Endothelial cell of umbilical vein (primary cell): ENCODE measurements around the gene RNU7-1. TPM values are rescaled to one million over a fixed set of nuclear protein-coding genes. Genes with fewer than 3 reads are reported as not detected.

ENCODE experiments used
- BruUV-seq: library from RNA; stranded (reverse); fragments of 400-500 nt; replicated peaks from 2 replicates; lab custom pipeline; 2021; lab: Mats Ljungman, UMichigan
- CTCF ChIA-PET: fragments of 300-600, 350-600 bp; sonication (Branson Sonifier 250); formaldehyde crosslinking; loops from one replicate; lab custom pipeline; 2021; ENCODE audit warnings: antibody characterized with exemption, inconsistent platforms; lab: Charles Lee
- POLR2A ChIA-PET: fragments of 300-600, 350-600 bp; sonication (Branson Sonifier 250); formaldehyde crosslinking; loops from one replicate; lab custom pipeline; 2021; ENCODE audit warnings: antibody characterized with exemption, inconsistent platforms; lab: Charles Lee
- DNase-seq: peaks from one replicate; pipeline ENCODE4 v3.0.0-alpha.2; 2011; ENCODE audit warnings: low read depth, low spot score
- FAIRE-seq: peaks from 2 replicates; lab custom pipeline; 2011; peaks lifted over from hg19 to GRCh38; lab: Jason Lieb, UNC
- H2AFZ ChIP-seq: 2 replicates; pipeline ENCODE4 v1.6.0; 2012; ENCODE audit warnings: low read depth, low read length, control low read depth, inconsistent platforms
- H3K27ac ChIP-seq: 2 replicates; pipeline ENCODE4 v1.5.1; 2011; ENCODE audit warnings: low read depth, mild to moderate bottlenecking, control low read depth, low read length, moderate library complexity; ENCODE audit not compliant: insufficient read depth
- H3K27me3 ChIP-seq, 2 experiments: 2 replicates each; pipeline versions ENCODE4 v1.6.0 to v1.6.1; 2011; ENCODE audit warnings: low read length in 2 of 2, mixed read lengths in 1 of 2; ENCODE audit not compliant: control insufficient read depth in 2 of 2, insufficient read depth in 2 of 2
- H3K36me3 ChIP-seq, 2 experiments: 2 replicates in 1 of 2; 3 replicates in 1 of 2; pipeline ENCODE4 v1.5.1; 2011; ENCODE audit warnings: low read length in 2 of 2, mild to moderate bottlenecking in 1 of 2, moderate library complexity in 1 of 2; ENCODE audit not compliant: control insufficient read depth in 2 of 2, insufficient read depth in 2 of 2; ENCODE audit errors: extremely low read depth in 1 of 2
- H3K4me1 ChIP-seq: 3 replicates; pipeline ENCODE4 v1.5.1; 2011; ENCODE audit warnings: mild to moderate bottlenecking, low read length; ENCODE audit not compliant: control insufficient read depth, insufficient read depth; ENCODE audit errors: extremely low read depth
- H3K4me2 ChIP-seq: 2 replicates; pipeline ENCODE4 v1.6.1; 2011; ENCODE audit warnings: low read length, control low read depth, mixed read lengths; ENCODE audit not compliant: insufficient read depth
- H3K4me3 ChIP-seq, 3 experiments: fragments of 200-600 bp in 1 of 3; sonication (generic), shearing (Covaris generic) in 1 of 3; replicated peaks in 1 of 3; 2 replicates each; pipeline ENCODE4 v1.5.1; 2011 to 2016; ENCODE audit warnings: control low read depth in 3 of 3, low read length in 3 of 3, mild to moderate bottlenecking in 2 of 3, inconsistent platforms in 1 of 3, low read depth in 1 of 3, moderate library complexity in 1 of 3; ENCODE audit not compliant: insufficient read depth in 1 of 3
- H3K79me2 ChIP-seq: 2 replicates; pipeline ENCODE4 v1.6.0; 2012; ENCODE audit warnings: low read length, inconsistent platforms; ENCODE audit not compliant: control insufficient read depth, insufficient read depth
- H3K9ac ChIP-seq: replicated peaks from 2 replicates; pipeline ENCODE3; 2011; ENCODE audit warnings: low read length, control low read depth; ENCODE audit not compliant: insufficient read depth; ENCODE audit errors: extremely low read depth
- H3K9me1 ChIP-seq: replicated peaks from 3 replicates; pipeline ENCODE4 v1.6.0; 2011; ENCODE audit warnings: mild to moderate bottlenecking, low read length; ENCODE audit not compliant: control insufficient read depth, insufficient read depth; ENCODE audit errors: extremely low read depth
- H3K9me3 ChIP-seq: replicated peaks from 2 replicates; pipeline ENCODE4 v1.5.1; 2012; ENCODE audit warnings: low read length, inconsistent platforms; ENCODE audit not compliant: control insufficient read depth, insufficient read depth
- H4K20me1 ChIP-seq: replicated peaks from 2 replicates; pipeline ENCODE3; 2011; ENCODE audit warnings: mild to moderate bottlenecking, low read length; ENCODE audit not compliant: control insufficient read depth, insufficient read depth; ENCODE audit errors: extremely low read depth
- EZH2 ChIP-seq: IDR thresholded peaks from 2 replicates; pipeline ENCODE4 v1.6.1; 2012; ENCODE audit warnings: borderline replicate concordance, low read depth, mild to moderate bottlenecking, moderate library complexity, low read length, inconsistent platforms; ENCODE audit not compliant: severe bottlenecking
- FOS ChIP-seq: IDR thresholded peaks from 2 replicates; pipeline ENCODE4 v1.6.1; 2011; ENCODE audit warnings: mild to moderate bottlenecking, low read length, moderate library complexity, borderline replicate concordance; ENCODE audit not compliant: insufficient read depth
- GATA2 ChIP-seq: IDR thresholded peaks from 2 replicates; pipeline ENCODE4 v1.7.0; 2011; ENCODE audit warnings: low read depth, mild to moderate bottlenecking, moderate library complexity, mixed read lengths, low read length; ENCODE audit not compliant: insufficient read length, insufficient read depth
- JUN ChIP-seq: IDR thresholded peaks from 2 replicates; pipeline ENCODE4 v1.6.1; 2011; ENCODE audit warnings: borderline replicate concordance, low read depth; ENCODE audit not compliant: insufficient read length, insufficient read depth
- MAX ChIP-seq: IDR thresholded peaks from 2 replicates; pipeline ENCODE4 v1.6.1; 2011; ENCODE audit not compliant: insufficient read depth, insufficient read length
- MYC ChIP-seq: IDR thresholded peaks from one replicate; pipeline ENCODE4 v1.6.1; 2011; ENCODE audit warnings: mild to moderate bottlenecking, low read depth, low read length
- POLR2A ChIP-seq: IDR thresholded peaks from 2 replicates; pipeline ENCODE4 v1.6.1; 2012; ENCODE audit warnings: low read depth, mild to moderate bottlenecking, control low read depth, low read length
- POLR2AphosphoS5 ChIP-seq: IDR thresholded peaks from 2 replicates; pipeline ENCODE4 v1.6.1; 2012; ENCODE audit warnings: low read depth, mild to moderate bottlenecking, control low read depth, low read length, moderate library complexity; ENCODE audit not compliant: insufficient read depth
- dilution Hi-C: fragments of 300-500 bp; cut with MboI; formaldehyde crosslinking; loops from one replicate; pipeline ENCODE4 v1.15.0; 2019; ENCODE audit warnings: low sequenced_read_pairs; ENCODE audit not compliant: extremely low pct_ligation_motif_present
- intact Hi-C: fragments of 100-400 bp; cut with micrococcal nuclease; formaldehyde crosslinking; loops from one replicate; pipeline ENCODE4 v1.10.0; 2022
- polyA plus RNA-seq, 4 experiments: library from polyadenylated mRNA; depleted of rRNA in 3 of 4; stranded (reverse) in 3 of 4; unstranded in 1 of 4; fragments of >200 nt; gene quantifications; 2 replicates each; pipeline versions ENCODE4 v1.2.1 to v1.2.3, GENCODE V29; 2011 to 2012; ENCODE audit warnings: missing spikeins in 1 of 4
- total RNA-seq: library from RNA; stranded (reverse); gene quantifications from 2 replicates; pipeline ENCODE4 v1.2.3, GENCODE V29; 2021
- TF ChIP-seq, protein P1 (sequence below), 2 donors: IDR thresholded peaks; 1 replicate in 1 of 2; 2 replicates in 1 of 2; pipeline ENCODE4 v1.5.1; 2011; ENCODE audit warnings: low read length in 2 of 2, mild to moderate bottlenecking in 2 of 2, moderate library complexity in 2 of 2, control low read depth in 1 of 2, inconsistent platforms in 1 of 2, low read depth in 1 of 2; ENCODE audit not compliant: insufficient read depth in 1 of 2; ENCODE audit errors: extremely low read depth in 1 of 2

RNU7-1 gene
- total and polyA plus RNA-seq, 2 donors (not counting 3 experiments of a cell fraction or from before 2014, with no cell fraction given), result not detected

- Histone ChIP-seq H3K27me3 (no peaks in the 10 kb centered on the region), H3K4me3 (no peak overlapping the region), H2AFZ (no peak overlapping the region), H3K9me1 (no peaks in the 10 kb centered on the region), H4K20me1 (no peaks in the 10 kb centered on the region), H3K36me3 (no peaks in the 10 kb centered on the region), H3K9ac (no peak overlapping the region), H3K4me1 (peaks cover 29% of the 10 kb centered on the region), H3K79me2 (no peaks in the 10 kb centered on the region), H3K27ac (no peak overlapping the region), H3K9me3 (no peaks in the 10 kb centered on the region), H3K4me2 (no peak overlapping the region)
- ChIA-PET POLR2A (interaction anchor here (1.8 kb wide), 1 partner anchor 14 kb away, joined by 6 read pairs; the partner anchor contains the start of genes C12orf57 and RNU7-1), CTCF (interaction anchor here (1.7 kb wide), 1 partner anchor 14 kb away, joined by 12 read pairs; the partner anchor contains the start of gene C12orf57)
- intact Hi-C loops (no loop called here), dilution Hi-C loops (no loop called here)
- BruUV-seq, result no TSS peak
- TF ChIP-seq MYC, result no peak
- no peak for TF ChIP-seq GATA2
- no peak for TF ChIP-seq POLR2AphosphoS5
- no peak for TF ChIP-seq EZH2
- no peak for TF ChIP-seq POLR2A
- TF ChIP-seq MAX, result no peak
- TF ChIP-seq JUN, result no peak
- TF ChIP-seq, protein P1, sequence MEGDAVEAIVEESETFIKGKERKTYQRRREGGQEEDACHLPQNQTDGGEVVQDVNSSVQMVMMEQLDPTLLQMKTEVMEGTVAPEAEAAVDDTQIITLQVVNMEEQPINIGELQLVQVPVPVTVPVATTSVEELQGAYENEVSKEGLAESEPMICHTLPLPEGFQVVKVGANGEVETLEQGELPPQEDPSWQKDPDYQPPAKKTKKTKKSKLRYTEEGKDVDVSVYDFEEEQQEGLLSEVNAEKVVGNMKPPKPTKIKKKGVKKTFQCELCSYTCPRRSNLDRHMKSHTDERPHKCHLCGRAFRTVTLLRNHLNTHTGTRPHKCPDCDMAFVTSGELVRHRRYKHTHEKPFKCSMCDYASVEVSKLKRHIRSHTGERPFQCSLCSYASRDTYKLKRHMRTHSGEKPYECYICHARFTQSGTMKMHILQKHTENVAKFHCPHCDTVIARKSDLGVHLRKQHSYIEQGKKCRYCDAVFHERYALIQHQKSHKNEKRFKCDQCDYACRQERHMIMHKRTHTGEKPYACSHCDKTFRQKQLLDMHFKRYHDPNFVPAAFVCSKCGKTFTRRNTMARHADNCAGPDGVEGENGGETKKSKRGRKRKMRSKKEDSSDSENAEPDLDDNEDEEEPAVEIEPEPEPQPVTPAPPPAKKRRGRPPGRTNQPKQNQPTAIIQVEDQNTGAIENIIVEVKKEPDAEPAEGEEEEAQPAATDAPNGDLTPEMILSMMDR (IDR thresholded peaks at IDR 0.05; ENCODE audit: extremely low read depth in 1 of 2, insufficient read depth in 1 of 2, low read depth in 1 of 2, low read length in 2 of 2), result no peak
- TF ChIP-seq FOS, result no peak
- no peak for DNase-seq
- no peak for FAIRE-seq
Observed at GRCh38 chr12:6957741-6958608, 14.4 kb downstream of the RNU7-1 start.
